ENCODE data around the gene ATP2A3. TPM values are rescaled to one million over a fixed set of nuclear protein-coding genes. Genes with fewer than 3 reads are reported as not detected.

The ATP2A3 gene
- 817 and 821 TPM in 2 replicates for total RNA-seq
- 189 TPM for total RNA-seq (2013)
- 697 and 908 TPM in 2 replicates for polyA plus RNA-seq
- 466 and 803 TPM in 2 replicates for polyA minus RNA-seq

DNA sequence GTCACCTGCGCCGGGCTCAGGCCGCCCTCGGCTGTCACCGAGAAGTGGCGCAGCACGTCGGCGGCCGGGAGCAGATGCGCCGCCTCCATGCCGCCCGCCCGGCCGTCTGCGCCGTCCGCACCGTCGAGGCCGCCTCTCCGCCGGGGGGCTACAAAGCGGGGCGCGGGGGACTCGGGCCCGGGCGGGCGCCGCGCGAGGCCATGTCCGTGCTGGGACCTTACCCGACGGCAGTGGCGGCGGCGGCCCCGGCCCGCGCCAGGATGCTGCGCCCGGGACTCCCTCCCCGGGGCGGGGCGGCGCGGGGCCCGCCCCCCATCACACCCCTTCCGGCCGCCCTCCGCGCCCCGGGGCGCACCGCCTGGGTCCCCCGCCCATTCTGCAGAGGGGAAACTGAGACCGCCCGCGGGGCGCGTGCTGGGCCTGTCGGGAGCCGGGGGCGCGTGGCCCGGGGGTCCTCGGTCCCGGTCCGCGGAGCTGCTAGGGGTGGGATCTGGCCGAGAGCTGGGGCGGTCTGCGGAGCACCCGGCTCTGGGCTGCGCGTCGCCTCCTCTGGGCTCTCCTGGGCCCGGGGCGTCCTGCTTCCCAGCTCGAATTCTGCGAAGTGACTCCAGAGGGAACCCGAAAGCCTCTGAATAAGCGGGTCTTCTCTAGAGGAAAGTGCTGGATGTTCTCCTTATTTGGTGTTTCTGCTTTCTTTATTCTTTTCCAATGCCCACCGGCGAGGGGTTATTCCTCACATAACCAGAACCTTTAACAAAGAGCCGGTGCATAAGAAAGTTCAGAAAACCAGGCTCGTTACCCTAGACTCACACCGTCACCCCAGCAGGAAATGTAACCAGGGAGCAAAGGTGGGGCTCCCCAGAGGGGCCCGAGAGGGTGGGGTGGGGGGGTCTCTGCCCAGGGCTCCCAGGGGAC lies at the start of gene ATP2A3:
Gene ATP2A3, minus strand, starts transcription at position 235 of the 915 bp plus-strand sequence. Its CDS starts 146 bp downstream, at position 89.
- H3K9me3 ChIP-seq (ENCODE audit: control extremely low read depth in 1 of 3, control insufficient read depth in 2 of 3, insufficient read depth in 1 of 3, low read length in 2 of 3), result no peaks in the 10 kb centered on the region
- peak within 1 kb of the TSS; percentile 98 for H3K4me3 Mint-ChIP-seq
- ChIA-PET POLR2A (interaction anchor here (0.6 to 3.3 kb wide), 8 partner anchors 15 to 118 kb away, joined by 4 to 34 read pairs (median 7); partner anchors contain the start of genes NCBP3 and P2RX1), CTCF (interaction anchor here (0.7 to 12.2 kb wide), 11 partner anchors 10 to 121 kb away, joined by 3 to 157 read pairs (median 8); partner anchors contain the start of genes NCBP3 and P2RX1)
- peaks cover 70% of the 10 kb centered on the region for H3K4me1 Mint-ChIP-seq
- no peaks in the 10 kb centered on the region for H3K9me3 Mint-ChIP-seq (ENCODE audit: insufficient read depth)
- H3K27ac Mint-ChIP-seq, result peak within 1 kb of the TSS; percentile 96
- peak; percentile 83 for DNase-seq
- H4K20me1 ChIP-seq (ENCODE audit: control insufficient read depth, insufficient read depth, low read length, poor library complexity, severe bottlenecking), result peaks cover 43% of the 10 kb centered on the region
- peaks cover 69 to 85% of the 10 kb centered on the region in 2 donors for H3K4me1 ChIP-seq (ENCODE audit: control insufficient read depth in 2 of 2, insufficient read depth in 2 of 2, low read length in 2 of 2)
- H3K9ac ChIP-seq (ENCODE audit: low read length), result peak within 1 kb of the TSS; percentile 94
- peaks cover 58% of the 10 kb centered on the region for H3K79me2 ChIP-seq (ENCODE audit: control insufficient read depth, insufficient read depth, low read length)
- H3K27me3 Mint-ChIP-seq, result no peaks in the 10 kb centered on the region
- H3K27me3 ChIP-seq (replicated peaks in 1 of 4; ENCODE audit: control extremely low read depth in 1 of 4, control insufficient read depth in 3 of 4, insufficient read depth in 4 of 4, low read length in 3 of 4), result no peaks in the 10 kb centered on the region
- peak; percentile 39 for ATAC-seq (ENCODE audit: low read depth)
- H3K36me3 ChIP-seq (replicated peaks in 1 of 2; ENCODE audit: control extremely low read depth in 1 of 2, control insufficient read depth in 1 of 2, extremely low read depth in 1 of 2, insufficient read depth in 2 of 2, low read length in 1 of 2), result peaks cover 0 to 25% of the 10 kb centered on the region in 2 experiments
- TF ChIP-seq, protein P1, sequence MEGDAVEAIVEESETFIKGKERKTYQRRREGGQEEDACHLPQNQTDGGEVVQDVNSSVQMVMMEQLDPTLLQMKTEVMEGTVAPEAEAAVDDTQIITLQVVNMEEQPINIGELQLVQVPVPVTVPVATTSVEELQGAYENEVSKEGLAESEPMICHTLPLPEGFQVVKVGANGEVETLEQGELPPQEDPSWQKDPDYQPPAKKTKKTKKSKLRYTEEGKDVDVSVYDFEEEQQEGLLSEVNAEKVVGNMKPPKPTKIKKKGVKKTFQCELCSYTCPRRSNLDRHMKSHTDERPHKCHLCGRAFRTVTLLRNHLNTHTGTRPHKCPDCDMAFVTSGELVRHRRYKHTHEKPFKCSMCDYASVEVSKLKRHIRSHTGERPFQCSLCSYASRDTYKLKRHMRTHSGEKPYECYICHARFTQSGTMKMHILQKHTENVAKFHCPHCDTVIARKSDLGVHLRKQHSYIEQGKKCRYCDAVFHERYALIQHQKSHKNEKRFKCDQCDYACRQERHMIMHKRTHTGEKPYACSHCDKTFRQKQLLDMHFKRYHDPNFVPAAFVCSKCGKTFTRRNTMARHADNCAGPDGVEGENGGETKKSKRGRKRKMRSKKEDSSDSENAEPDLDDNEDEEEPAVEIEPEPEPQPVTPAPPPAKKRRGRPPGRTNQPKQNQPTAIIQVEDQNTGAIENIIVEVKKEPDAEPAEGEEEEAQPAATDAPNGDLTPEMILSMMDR (IDR thresholded peaks at IDR 0.05), result no peak
- no peak for TF ChIP-seq EZH2 (IDR thresholded peaks at IDR 0.05; ENCODE audit: borderline replicate concordance, insufficient read depth, low read depth, low read length, poor library complexity, severe bottlenecking)
- WGBS (ENCODE audit: insufficient coverage), result under 1% methylated on average over 84 of the region's 92 CpGs
- peak within 1 kb of the TSS; percentile 84 to 98 (median 92) for H3K4me3 ChIP-seq (ENCODE audit: control extremely low read depth in 1 of 5, extremely low read depth in 1 of 5, insufficient read depth in 1 of 5, low read depth in 2 of 5, low read length in 4 of 5)
- intact Hi-C loops (cut with micrococcal nuclease), result loop anchor here (1.0 to 5.0 kb wide), 4 partner anchors 20 to 983 kb away; partner anchors contain the start of genes NCBP3 and PFN1
- H3K4me2 ChIP-seq (replicated peaks; ENCODE audit: low read depth, low read length, poor library complexity, severe bottlenecking), result peak within 1 kb of the TSS; percentile 95
- H3K27ac ChIP-seq (ENCODE audit: low read length in 2 of 2), result peak within 1 kb of the TSS; percentile 83 to 88
- peak within 1 kb of the TSS; percentile 38 for H2AFZ ChIP-seq (ENCODE audit: insufficient read depth, low read depth, low read length, poor library complexity, severe bottlenecking)
